Erythroblast (primary cell): ENCODE results near the gene CHD9.

ENCODE experiments used
- GATA1 ChIP-seq: IDR thresholded peaks from 2 replicates; pipeline ENCODE4 v1.6.1; 2011; ENCODE audit warnings: low read depth, mild to moderate bottlenecking, control low read depth, low read length, moderate library complexity
- POLR2A ChIP-seq: IDR thresholded peaks from 2 replicates; pipeline ENCODE4 v1.6.1; 2011; ENCODE audit warnings: mild to moderate bottlenecking, low read length

DNA sequence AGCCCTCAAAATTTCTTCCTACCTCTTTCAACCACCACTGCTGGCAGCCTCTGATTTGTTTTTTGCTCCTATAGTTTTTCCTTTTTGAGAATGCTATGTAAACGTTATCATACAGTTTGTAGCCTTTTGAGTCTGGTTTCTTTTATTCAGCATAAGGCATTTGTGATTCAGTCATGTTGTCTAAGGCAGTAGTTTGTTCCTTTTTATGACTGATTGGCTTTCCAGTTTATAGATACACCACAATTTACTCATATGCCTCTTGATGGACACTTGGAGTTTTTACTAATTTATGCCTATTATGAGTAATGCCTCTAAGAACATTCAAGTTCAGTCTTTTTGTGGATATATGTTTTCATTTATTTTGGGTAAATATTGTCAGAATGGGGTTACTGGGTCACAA lies 136.6 kb downstream of the CHD9 start:
- TF ChIP-seq POLR2A: no peak
- TF ChIP-seq GATA1: no peak
